ENCODE data around the gene ZNF219. TPM values are rescaled to one million over a fixed set of nuclear protein-coding genes. Genes with fewer than 3 reads are reported as not detected.
"Not testable (repeated sequence)": the region's sequence is repeated elsewhere in the genome, so short reads cannot be mapped to it uniquely, and the experiment has no call there.

ZNF219 gene
- total RNA-seq, 1 experiment from 2014 or later: 15.0 TPM

DNA sequence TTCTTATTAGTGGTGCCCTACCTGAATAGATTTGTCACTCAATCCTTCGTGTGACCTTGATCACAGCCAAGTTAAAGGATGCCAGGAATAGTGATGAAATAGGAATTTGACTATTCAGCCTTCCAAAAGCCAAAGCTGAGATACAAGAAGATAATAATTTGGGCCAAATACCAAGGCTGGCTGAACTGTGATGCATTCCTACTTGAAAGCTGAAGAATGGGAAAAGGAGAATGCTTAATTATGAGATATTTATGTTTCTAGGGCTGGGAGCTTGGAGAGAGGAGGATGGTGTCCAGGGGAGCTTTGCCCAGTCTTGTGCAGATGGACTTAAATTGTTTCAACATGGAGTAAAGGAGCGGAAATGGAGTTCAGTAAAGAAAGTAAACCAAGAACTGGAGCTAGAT, 51.1 kb downstream of the ZNF219 start:
- DNase-seq (ENCODE audit: low read depth): no peak

DNA sequence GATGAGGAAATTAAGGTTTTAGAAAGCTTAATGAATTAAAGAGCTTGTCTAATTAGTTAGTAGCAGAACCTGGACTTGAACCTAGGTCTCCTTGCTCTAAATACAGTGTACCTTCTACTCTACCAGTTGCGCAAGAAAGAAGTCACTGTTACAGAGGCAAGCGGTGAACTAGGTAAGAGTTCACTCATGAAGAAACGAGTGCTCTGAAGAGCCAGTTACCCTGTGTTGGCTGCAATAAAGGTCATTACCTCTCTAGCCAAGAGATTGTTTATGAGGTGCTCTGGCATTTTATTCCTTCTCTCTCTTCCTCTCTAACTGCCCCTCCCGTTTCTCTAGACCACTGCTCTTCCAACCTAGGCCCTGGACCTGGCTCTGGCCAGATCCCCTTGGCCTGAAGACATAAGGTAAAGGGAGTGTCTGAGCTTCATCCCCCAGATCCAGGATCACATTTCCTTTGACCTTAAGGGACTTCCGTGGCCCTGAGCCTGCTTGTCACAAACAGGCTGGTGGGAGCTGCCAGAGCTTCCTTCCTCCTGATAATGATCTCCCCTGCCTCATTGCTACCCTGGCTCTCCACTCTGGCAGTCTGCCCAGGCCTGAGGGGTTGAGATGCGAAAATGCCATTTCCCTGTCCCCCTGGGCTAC, 54.4 kb downstream of the ZNF219 start:
- no peak for DNase-seq (ENCODE audit: low read depth)

DNA sequence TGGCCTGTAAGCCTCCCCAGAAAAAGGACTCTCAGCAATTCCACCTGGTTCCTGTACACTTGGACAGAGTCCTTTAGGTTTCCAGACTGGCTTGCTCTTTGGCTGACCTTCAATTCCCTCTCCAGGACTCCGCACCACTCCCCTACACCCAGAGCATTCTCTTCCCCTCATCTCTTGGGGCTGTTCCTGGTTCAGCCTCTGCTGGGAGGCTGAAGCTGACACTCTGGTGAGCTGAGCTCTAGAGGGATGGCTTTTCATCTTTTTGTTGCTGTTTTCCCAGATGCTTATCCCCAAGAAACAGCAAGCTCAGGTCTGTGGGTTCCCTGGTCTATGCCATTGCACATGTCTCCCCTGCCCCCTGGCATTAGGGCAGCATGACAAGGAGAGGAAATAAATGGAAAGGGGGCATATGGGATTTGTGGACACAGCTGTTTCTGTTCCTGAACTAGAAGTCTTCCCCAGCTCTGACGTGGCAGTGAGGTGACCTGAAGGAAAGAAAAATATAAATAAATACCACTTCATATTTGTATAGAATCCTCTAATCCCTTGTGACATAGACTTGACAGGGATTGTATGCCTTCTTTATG, 55.0 kb downstream of the ZNF219 start:
- no peak for DNase-seq (ENCODE audit: low read depth)

DNA sequence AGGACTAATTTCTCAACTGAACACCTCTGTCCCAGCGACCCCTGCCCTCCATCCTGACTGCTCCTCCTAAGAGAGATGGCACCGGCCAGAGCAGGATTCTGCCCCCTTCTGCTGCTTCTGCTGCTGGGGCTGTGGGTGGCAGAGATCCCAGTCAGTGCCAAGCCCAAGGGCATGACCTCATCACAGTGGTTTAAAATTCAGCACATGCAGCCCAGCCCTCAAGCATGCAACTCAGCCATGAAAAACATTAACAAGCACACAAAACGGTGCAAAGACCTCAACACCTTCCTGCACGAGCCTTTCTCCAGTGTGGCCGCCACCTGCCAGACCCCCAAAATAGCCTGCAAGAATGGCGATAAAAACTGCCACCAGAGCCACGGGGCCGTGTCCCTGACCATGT, 55.5 kb downstream of the ZNF219 start:
- DNase-seq (ENCODE audit: low read depth): no peak

DNA sequence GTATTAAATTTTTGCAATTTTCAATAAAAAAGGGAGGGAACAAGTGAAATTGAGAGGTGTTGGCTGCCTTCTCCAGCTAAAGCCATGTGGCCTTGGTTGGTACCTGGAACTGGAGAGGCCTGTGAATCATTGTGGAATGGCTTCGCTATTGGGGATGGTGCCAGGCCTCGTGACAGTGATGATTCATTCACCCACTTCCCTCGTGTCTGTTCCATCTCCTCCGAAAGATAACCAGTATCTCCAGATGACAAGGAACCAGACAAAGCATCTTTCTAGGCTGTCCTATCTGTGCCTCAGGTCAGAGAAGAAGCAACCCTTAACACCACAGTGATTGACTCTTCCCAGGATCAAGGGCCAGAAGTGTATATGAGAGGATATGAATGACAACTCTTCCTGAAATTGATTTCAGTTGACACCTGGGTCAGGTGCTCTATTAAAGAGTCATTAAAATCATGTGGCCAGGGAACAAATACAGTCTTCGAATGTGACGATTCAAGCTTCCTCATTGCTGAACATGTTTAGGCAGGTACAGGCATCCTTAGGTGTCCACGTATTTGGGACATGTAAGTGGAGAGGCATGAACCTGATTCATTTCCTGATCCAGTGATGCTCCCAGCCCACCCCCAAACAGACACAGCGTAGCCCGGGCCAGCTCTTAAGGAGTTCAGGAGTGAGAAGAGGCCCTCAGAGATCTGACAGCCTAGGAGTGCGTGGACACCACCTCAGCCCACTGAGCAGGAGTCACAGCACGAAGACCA, 56.6 kb downstream of the ZNF219 start, which contains the start of gene RNASE7:
RNASE7 (plus strand) TSS at position 687 of the 758 bp plus-strand sequence. CDS start 631 bp downstream, outside the sequence.
- peak; percentile 74 for DNase-seq (ENCODE audit: low read depth)

DNA sequence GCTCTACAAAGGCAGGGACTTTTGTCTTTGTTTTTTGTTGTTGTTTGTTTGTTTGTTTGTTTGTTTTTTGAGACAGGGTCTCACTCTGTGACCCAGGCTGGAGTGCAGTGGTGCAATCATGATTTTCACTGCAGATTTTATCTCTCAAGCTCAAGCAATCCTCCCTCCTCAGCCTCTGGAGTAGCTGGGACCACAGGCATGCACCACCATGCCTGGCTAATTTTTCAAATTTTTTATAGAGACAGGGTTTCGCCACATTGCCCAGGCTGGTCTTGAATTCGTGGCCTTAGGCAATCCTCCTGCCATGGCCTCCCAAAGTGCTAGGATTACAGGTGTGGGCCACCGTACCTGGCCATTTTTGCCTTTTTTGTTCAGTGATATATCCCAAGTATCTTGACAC, 57.5 kb downstream of the ZNF219 start:
- DNase-seq (ENCODE audit: low read depth): not testable (repeated sequence)

DNA sequence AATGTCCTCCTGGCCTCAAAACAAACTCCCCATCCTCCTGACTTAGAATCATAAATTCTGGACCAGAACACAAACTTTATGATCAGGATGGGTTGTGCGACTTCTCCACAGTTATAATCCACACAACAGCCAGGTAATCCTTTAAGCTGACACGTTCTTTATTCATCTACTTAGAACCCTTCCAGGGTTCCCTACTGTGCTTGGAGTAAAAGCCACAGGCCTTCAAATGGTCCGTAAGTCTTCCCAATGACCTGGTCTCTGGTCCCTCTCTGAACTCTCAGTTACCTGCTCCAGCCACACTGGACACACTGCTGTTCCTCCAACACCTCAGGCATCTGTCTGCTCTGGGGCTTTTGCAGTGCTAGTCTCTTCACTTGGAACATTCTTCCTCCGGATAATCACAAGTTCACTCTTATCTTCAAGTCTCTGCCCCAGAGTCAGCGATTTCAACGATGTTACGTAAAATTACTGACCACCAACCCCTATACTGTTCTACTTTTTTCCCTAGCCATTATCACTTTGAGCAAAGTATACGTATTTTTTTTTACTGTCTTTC, 58.0 kb downstream of the ZNF219 start:
- DNase-seq (ENCODE audit: low read depth): no peak

Small RNA genes lying within 50 kb of the gene (small RNA-seq; reads per million reads assigned to genes)
- gene RNU6-252P: not detected

Other genes with a start within 250 kb of the ZNF219 start
- gene RNASE3, start 207.3 kb downstream of the ZNF219 start, total RNA-seq (2014; rRNA removed; shearing (Covaris generic)): not detected in 2 replicates
- gene RNASE2, start 143.2 kb downstream of the ZNF219 start, total RNA-seq (2014; rRNA removed; shearing (Covaris generic)): not detected in 2 replicates
- 100 and 101 TPM in 2 replicates for gene METTL17, start 108.7 kb downstream of the ZNF219 start, total RNA-seq (2014; rRNA removed; shearing (Covaris generic))
- gene SLC39A2, start 99.4 kb downstream of the ZNF219 start, total RNA-seq (2014; rRNA removed; shearing (Covaris generic)): 0.05 TPM in 1 of 2 replicates, not detected in the other
- 13.1 and 16.9 TPM in 2 replicates for gene NDRG2, start 73.6 kb downstream of the ZNF219 start, total RNA-seq (2014; rRNA removed; shearing (Covaris generic))
- gene TPPP2, start 68.4 kb downstream of the ZNF219 start, total RNA-seq (2014; rRNA removed; shearing (Covaris generic)): not detected in 2 replicates
- gene RNASE13, start 63.8 kb downstream of the ZNF219 start, total RNA-seq (2014; rRNA removed; shearing (Covaris generic)): not detected in 2 replicates
- gene RNASE7, start 56.3 kb downstream of the ZNF219 start, total RNA-seq (2014; rRNA removed; shearing (Covaris generic)): 0.43 TPM in 1 of 2 replicates, not detected in the other
- gene RNASE8, start 40.8 kb downstream of the ZNF219 start, total RNA-seq (2014; rRNA removed; shearing (Covaris generic)): not detected in 2 replicates
- 16.5 and 18.8 TPM in 2 replicates for gene ARHGEF40, start 28.4 kb downstream of the ZNF219 start, total RNA-seq (2014; rRNA removed; shearing (Covaris generic))
- 0.50 TPM in 1 of 2 replicates, not detected in the other for gene TMEM253, start 2.4 kb upstream of the ZNF219 start, total RNA-seq (2014; rRNA removed; shearing (Covaris generic))
- not detected in 2 replicates for gene OR5AU1, start 57.4 kb upstream of the ZNF219 start, total RNA-seq (2014; rRNA removed; shearing (Covaris generic))
- 1,396 and 1,870 TPM in 2 replicates for gene HNRNPC, start 170.8 kb upstream of the ZNF219 start, total RNA-seq (2014; rRNA removed; shearing (Covaris generic))
- gene RPGRIP1, start 181.4 kb upstream of the ZNF219 start, total RNA-seq (2014; rRNA removed; shearing (Covaris generic)): not detected in 2 replicates